PC-3 (cell line): Measurements from ENCODE around the gene FAM163A. TPM values are rescaled to one million over a fixed set of nuclear protein-coding genes. Genes with fewer than 3 reads are reported as not detected.

Experiments
- ATAC-seq: fragments of 200-7000 bp; cut with Tn5 transposase; 2 replicates; pipeline ENCODE4 v1.9.1; 2020; ENCODE audit warnings: mild to moderate bottlenecking, moderate library complexity
- BruUV-seq: library from RNA; stranded (reverse); fragments of 400-500 nt; replicated peaks from 2 replicates; lab custom pipeline; 2021; lab: Mats Ljungman, UMichigan
- CTCF ChIA-PET: fragments of 300-600 bp; sonication (Branson Sonifier 250); formaldehyde crosslinking; loops from one replicate; lab custom pipeline; 2022; ENCODE audit warnings: antibody characterized with exemption; lab: Charles Lee
- POLR2A ChIA-PET: fragments of 300-600 bp; sonication (Branson Sonifier 250); formaldehyde crosslinking; loops from one replicate; lab custom pipeline; 2022; ENCODE audit warnings: antibody characterized with exemption; ENCODE audit not compliant: unreplicated experiment; lab: Charles Lee
- DNase-seq: peaks from one replicate; pipeline ENCODE4 v3.0.0-alpha.2; 2015
- H2AFZ ChIP-seq: fragments of 300-600 bp; sonication (generic); 2 replicates; pipeline ENCODE4 v1.6.0; 2016; ENCODE audit warnings: antibody characterized with exemption, low read length
- H3F3A ChIP-seq: fragments of 300-600 bp; sonication (generic); one replicate; pipeline ENCODE4 v1.6.0; 2017; ENCODE audit warnings: antibody characterized with exemption, low read length, control low read depth, mild to moderate bottlenecking; ENCODE audit not compliant: unreplicated experiment
- H3K27ac ChIP-seq: fragments of 300-600 bp; sonication (generic); 2 replicates; pipeline ENCODE4 v1.5.1; 2016; ENCODE audit warnings: mild to moderate bottlenecking, low read length
- H3K27me3 ChIP-seq: fragments of 300-600 bp; sonication (generic); 2 replicates; pipeline ENCODE4 v1.6.1; 2016; ENCODE audit warnings: low read length, mixed read lengths
- H3K36me3 ChIP-seq: fragments of 300-600 bp; sonication (generic); 2 replicates; pipeline ENCODE4 v1.6.1; 2016; ENCODE audit warnings: low read depth, mixed run types, low read length, mixed read lengths
- H3K4me1 ChIP-seq: fragments of 300-600 bp; sonication (generic); 2 replicates; pipeline ENCODE4 v1.5.1; 2016; ENCODE audit warnings: low read length; ENCODE audit not compliant: insufficient read depth
- H3K4me2 ChIP-seq: fragments of 300-600 bp; sonication (generic); 2 replicates; pipeline ENCODE4 v1.6.0; 2016; ENCODE audit warnings: low read length
- H3K4me3 ChIP-seq: fragments of 300-600 bp; sonication (generic); 2 replicates; pipeline ENCODE4 v1.5.1; 2016; ENCODE audit warnings: mild to moderate bottlenecking, low read length, mixed read lengths
- H3K79me2 ChIP-seq: fragments of 300-600 bp; sonication (generic); 2 replicates; pipeline ENCODE4 v1.6.1; 2017; ENCODE audit warnings: low read length, mixed read lengths
- H3K9ac ChIP-seq: fragments of 300-600 bp; sonication (generic); 2 replicates; pipeline ENCODE4 v1.6.0; 2016; ENCODE audit warnings: mild to moderate bottlenecking, low read length
- H3K9me2 ChIP-seq: fragments of 300-600 bp; sonication (generic); replicated peaks from 2 replicates; pipeline ENCODE4 v1.6.1; 2016; ENCODE audit warnings: mixed run types, low read length, mixed read lengths
- H3K9me3 ChIP-seq: fragments of 300-600 bp; sonication (generic); 2 replicates; pipeline ENCODE4 v1.6.1; 2016; ENCODE audit warnings: low read length, mixed read lengths
- H4K20me1 ChIP-seq: fragments of 300-600 bp; sonication (generic); 2 replicates; pipeline ENCODE4 v1.6.1; 2016; ENCODE audit warnings: low read length, mixed read lengths
- EZH2 ChIP-seq: fragments of 300-600 bp; sonication (generic); IDR thresholded peaks from one replicate; pipeline ENCODE4 v1.6.1; 2017; ENCODE audit warnings: antibody characterized with exemption, mild to moderate bottlenecking, low read length; ENCODE audit not compliant: unreplicated experiment
- EZH2phosphoT487 ChIP-seq: fragments of 300-600 bp; sonication (generic); IDR thresholded peaks from 2 replicates; pipeline ENCODE4 v1.6.1; 2018; ENCODE audit warnings: mild to moderate bottlenecking, antibody characterized with exemption, low read length, borderline replicate concordance
- intact Hi-C: fragments of 100-400 bp; cut with micrococcal nuclease; formaldehyde crosslinking; loops from 2 replicates; pipeline ENCODE4 v1.9.0; 2023
- total RNA-seq: library from RNA; depleted of rRNA; stranded (reverse); fragments of >200 nt; gene quantifications from 2 replicates; pipeline ENCODE4 v1.2.3, GENCODE V29; 2014
- TF ChIP-seq, protein P1 (sequence below): fragments of 300-600 bp; sonication (generic); conservative IDR thresholded peaks from 2 replicates; pipeline ENCODE4 v1.5.1; 2017; ENCODE audit warnings: antibody characterized with exemption, low read depth, mild to moderate bottlenecking, low read length

FAM163A gene
- total RNA-seq, 1 experiment from 2014 or later, result not detected

DNA sequence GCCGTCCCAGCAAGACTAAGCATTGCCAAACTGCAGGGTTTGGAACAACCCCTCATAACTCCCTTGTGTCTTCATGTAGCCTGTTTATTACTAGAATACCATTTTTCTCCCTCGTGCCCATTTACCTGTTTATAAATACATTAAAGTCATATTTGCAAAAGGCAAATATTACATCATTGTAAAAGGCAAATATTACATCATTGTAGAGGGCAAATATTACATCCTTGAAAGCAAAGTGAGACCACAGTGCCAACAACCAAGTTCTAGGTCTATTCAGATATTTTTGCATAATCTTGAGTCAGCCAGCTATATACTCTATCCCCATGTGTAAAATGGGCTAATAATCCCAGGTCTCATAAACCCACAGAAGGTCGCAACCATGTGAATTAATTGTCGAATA is 11.4 kb upstream of the FAM163A start:
- no TSS peak for BruUV-seq
- Histone ChIP-seq H4K20me1 (no peaks in the 10 kb centered on the region), H3K36me3 (no peaks in the 10 kb centered on the region), H3K9me3 (no peaks in the 10 kb centered on the region), H3K9me2 (no peaks in the 10 kb centered on the region), H2AFZ (no peak overlapping the region), H3F3A (no peaks in the 10 kb centered on the region), H3K4me1 (peaks cover 22% of the 10 kb centered on the region), H3K9ac (no peak overlapping the region), H3K27ac (peak overlapping the region; percentile 19; the same call in 1 of the 2 replicates), H3K4me3 (no peak overlapping the region), H3K27me3 (no peaks in the 10 kb centered on the region), H3K79me2 (no peaks in the 10 kb centered on the region), H3K4me2 (no peak overlapping the region)
- ATAC-seq, result no peak
- ChIA-PET POLR2A (no interaction called here), CTCF (no interaction called here)
- peak; percentile 26 for DNase-seq
- intact Hi-C loops, result no loop called here
- TF ChIP-seq EZH2phosphoT487 (no peak), EZH2 (no peak)
- TF ChIP-seq, protein P1, sequence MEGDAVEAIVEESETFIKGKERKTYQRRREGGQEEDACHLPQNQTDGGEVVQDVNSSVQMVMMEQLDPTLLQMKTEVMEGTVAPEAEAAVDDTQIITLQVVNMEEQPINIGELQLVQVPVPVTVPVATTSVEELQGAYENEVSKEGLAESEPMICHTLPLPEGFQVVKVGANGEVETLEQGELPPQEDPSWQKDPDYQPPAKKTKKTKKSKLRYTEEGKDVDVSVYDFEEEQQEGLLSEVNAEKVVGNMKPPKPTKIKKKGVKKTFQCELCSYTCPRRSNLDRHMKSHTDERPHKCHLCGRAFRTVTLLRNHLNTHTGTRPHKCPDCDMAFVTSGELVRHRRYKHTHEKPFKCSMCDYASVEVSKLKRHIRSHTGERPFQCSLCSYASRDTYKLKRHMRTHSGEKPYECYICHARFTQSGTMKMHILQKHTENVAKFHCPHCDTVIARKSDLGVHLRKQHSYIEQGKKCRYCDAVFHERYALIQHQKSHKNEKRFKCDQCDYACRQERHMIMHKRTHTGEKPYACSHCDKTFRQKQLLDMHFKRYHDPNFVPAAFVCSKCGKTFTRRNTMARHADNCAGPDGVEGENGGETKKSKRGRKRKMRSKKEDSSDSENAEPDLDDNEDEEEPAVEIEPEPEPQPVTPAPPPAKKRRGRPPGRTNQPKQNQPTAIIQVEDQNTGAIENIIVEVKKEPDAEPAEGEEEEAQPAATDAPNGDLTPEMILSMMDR, result no peak

DNA sequence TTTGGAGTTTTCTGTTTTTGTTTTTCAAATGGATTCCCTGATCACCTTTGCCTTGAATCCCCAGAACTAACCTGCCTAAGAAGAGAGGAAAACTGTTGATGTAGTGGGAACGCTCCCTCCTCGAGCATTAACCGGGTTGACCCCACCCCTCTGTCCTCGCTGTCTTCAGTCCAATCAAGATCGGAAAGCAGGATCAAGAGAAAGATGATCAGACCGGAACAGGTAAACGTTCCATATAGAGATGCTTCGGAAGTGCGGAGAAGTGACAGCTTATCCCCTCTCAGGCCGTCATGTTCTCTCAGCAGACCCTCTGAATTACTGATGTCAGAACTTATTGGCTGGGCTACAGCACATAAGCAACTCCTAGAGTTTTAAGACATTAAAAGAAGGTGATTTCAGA is 800 bp upstream of the FAM163A start:
- TF ChIP-seq, protein P1, result no peak
- TF ChIP-seq EZH2phosphoT487 (no peak), EZH2 (no peak)
- ChIA-PET POLR2A (no interaction called here), CTCF (no interaction called here)
- no peak overlapping the region for H3K4me2 ChIP-seq
- H3K27me3 ChIP-seq, result no peaks in the 10 kb centered on the region; the same call in 1 of the 2 replicates
- no peak overlapping the region for H3K4me3 ChIP-seq
- DNase-seq, result no peak
- H3K9ac ChIP-seq, result no peak overlapping the region
- no peaks in the 10 kb centered on the region for H3F3A ChIP-seq
- H3K36me3 ChIP-seq, result no peaks in the 10 kb centered on the region
- no peaks in the 10 kb centered on the region for H3K9me2 ChIP-seq
- H2AFZ ChIP-seq, result no peak overlapping the region
- H3K27ac ChIP-seq, result no peak overlapping the region
- intact Hi-C loops, result no loop called here
- H3K9me3 ChIP-seq, result no peaks in the 10 kb centered on the region
- H3K79me2 ChIP-seq, result no peaks in the 10 kb centered on the region
- ATAC-seq, result no peak
- H4K20me1 ChIP-seq, result no peaks in the 10 kb centered on the region
- BruUV-seq, result no TSS peak
- no peaks in the 10 kb centered on the region for H3K4me1 ChIP-seq

DNA sequence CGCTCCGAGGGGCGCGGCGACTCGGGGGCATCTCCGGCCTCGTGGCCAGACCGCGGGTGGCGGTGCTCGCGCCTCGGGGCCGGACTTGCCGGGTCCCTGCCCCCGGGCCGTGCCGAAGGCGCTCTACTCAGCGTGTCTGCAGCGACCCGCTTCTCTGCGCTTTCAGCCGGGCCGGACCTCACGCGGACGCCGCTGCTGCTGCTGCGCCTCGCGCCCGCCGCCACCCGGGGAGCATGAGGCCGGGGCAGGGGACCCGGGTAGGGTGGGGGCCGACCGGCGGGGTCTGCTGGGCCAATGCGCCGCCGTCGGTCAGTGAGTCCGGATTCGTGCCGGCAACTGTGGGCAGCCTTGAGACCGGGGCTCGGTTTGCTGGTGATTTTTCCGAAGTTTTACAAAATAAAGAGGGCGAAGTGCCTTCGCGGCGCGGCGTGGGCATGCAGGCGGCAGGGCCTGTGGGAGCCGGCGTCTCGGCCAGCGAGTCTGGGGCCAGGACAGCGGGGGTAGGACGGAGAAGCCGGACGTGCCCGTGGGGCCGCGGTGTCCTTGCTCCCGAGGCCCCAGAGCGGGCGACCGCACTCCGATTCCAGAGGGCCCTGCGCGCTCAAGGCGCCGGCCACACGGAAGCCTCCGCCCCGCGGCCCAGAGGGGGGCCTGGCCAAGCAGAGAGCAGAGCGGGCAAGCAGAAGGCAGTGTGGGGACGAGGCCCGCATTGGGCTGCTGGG is 749 bp downstream of the FAM163A start:
- intact Hi-C loops, result no loop called here
- Histone ChIP-seq H4K20me1 (no peaks in the 10 kb centered on the region), H3K4me3 (no peak overlapping the region), H3K9me3 (no peaks in the 10 kb centered on the region), H3K27me3 (no peaks in the 10 kb centered on the region; the same call in 1 of the 2 replicates), H2AFZ (no peak overlapping the region), H3K9ac (no peak overlapping the region), H3K4me2 (no peak overlapping the region), H3K79me2 (no peaks in the 10 kb centered on the region), H3K9me2 (no peaks in the 10 kb centered on the region), H3F3A (no peaks in the 10 kb centered on the region), H3K4me1 (no peaks in the 10 kb centered on the region), H3K36me3 (no peaks in the 10 kb centered on the region), H3K27ac (no peak overlapping the region)
- POLR2A ChIA-PET, result no interaction called here
- CTCF ChIA-PET, result no interaction called here
- ATAC-seq, result no peak
- DNase-seq, result no peak
- TF ChIP-seq, protein P1, result no peak
- BruUV-seq, result no TSS peak
